ENCODE measurements around the gene SERINC2. TPM values are rescaled to one million over a fixed set of nuclear protein-coding genes. Genes with fewer than 3 reads are reported as not detected.

SERINC2 gene
- total and polyA plus RNA-seq, 2 experiments from 2014 or later: 20.5 to 23.3 TPM

DNA sequence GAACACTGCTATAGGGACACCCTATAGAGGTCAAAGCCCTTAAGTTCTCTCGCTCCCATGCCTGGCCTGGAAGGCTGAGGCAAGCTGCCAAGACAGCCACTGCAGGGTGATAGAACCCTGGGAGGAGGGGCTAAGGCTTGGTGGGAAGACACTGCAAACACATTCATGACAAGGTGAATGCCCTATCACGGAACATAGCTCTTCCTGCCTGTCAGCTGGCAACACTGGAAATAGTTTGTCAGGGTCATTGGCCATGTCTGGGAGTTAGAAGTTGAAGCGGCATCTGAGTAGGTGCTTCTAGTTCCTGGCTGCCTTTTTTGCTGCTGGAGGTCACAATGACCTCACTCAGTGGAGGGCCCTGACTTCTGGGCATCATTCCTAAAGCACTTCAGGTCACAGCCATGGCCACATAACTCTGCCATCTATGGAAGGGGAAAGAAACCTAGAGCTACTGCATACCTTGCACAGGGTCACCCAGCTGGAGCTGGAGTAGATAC lies 44.4 kb upstream of the SERINC2 start (continued):
- TF ChIP-seq, protein P1, sequence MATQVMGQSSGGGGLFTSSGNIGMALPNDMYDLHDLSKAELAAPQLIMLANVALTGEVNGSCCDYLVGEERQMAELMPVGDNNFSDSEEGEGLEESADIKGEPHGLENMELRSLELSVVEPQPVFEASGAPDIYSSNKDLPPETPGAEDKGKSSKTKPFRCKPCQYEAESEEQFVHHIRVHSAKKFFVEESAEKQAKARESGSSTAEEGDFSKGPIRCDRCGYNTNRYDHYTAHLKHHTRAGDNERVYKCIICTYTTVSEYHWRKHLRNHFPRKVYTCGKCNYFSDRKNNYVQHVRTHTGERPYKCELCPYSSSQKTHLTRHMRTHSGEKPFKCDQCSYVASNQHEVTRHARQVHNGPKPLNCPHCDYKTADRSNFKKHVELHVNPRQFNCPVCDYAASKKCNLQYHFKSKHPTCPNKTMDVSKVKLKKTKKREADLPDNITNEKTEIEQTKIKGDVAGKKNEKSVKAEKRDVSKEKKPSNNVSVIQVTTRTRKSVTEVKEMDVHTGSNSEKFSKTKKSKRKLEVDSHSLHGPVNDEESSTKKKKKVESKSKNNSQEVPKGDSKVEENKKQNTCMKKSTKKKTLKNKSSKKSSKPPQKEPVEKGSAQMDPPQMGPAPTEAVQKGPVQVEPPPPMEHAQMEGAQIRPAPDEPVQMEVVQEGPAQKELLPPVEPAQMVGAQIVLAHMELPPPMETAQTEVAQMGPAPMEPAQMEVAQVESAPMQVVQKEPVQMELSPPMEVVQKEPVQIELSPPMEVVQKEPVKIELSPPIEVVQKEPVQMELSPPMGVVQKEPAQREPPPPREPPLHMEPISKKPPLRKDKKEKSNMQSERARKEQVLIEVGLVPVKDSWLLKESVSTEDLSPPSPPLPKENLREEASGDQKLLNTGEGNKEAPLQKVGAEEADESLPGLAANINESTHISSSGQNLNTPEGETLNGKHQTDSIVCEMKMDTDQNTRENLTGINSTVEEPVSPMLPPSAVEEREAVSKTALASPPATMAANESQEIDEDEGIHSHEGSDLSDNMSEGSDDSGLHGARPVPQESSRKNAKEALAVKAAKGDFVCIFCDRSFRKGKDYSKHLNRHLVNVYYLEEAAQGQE (IDR thresholded peaks at IDR 0.05; ENCODE audit: unreplicated experiment): no peak

DNA sequence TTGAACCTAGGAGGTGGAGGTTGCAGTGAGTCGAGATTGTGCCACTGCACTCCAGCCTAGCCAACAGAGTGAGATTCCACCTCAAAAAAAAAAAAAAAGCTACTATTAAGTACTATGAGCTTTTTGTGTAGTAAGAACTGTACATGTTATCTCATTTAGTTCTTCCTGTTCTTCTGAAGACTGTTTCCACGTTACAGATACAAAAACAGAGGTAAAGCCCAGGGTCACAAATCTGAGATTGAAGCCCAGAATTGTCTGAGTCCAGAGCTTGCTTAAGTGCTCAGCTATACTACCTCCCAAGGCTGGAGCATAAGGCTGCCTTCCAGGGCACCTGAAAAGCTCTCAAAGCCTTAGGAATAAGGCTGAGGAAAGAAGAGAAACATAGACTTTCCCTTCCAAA lies 43.0 kb upstream of the SERINC2 start:
- Histone ChIP-seq H3K79me2 (replicated peaks; ENCODE audit: insufficient read depth) (no peaks in the 10 kb centered on the region), H3K27ac (ENCODE audit: low read depth) (no peak overlapping the region), H3K4me1 (ENCODE audit: insufficient read depth) (peaks cover 37% of the 10 kb centered on the region), H3F3A (replicated peaks; ENCODE audit: low read depth) (peaks cover 18% of the 10 kb centered on the region; the same call in 1 of the 2 replicates), H2AFZ (no peak overlapping the region), H3K4me2 (no peak overlapping the region), H3K36me3 (ENCODE audit: insufficient read depth) (no peaks in the 10 kb centered on the region), H3K9me2 (ENCODE audit: insufficient read depth) (no peaks in the 10 kb centered on the region), H4K20me1 (replicated peaks; ENCODE audit: insufficient read depth) (no peaks in the 10 kb centered on the region; the same call in 1 of the 2 replicates), H3K4me3 (no peak overlapping the region), H3K27me3 (ENCODE audit: insufficient read depth) (no peaks in the 10 kb centered on the region)
- DNase-seq (ENCODE audit: low spot score) (no peak), ATAC-seq (no peak)
- H3K36me3 Mint-ChIP-seq (ENCODE audit: low read depth): peaks cover 18% of the 10 kb centered on the region
- H3K27me3 Mint-ChIP-seq (ENCODE audit: insufficient read depth, low read depth, poor library complexity): peaks cover 17% of the 10 kb centered on the region
- peaks cover 53% of the 10 kb centered on the region for H3K4me1 Mint-ChIP-seq
- H3K27ac Mint-ChIP-seq: no peak overlapping the region
- H3K4me3 Mint-ChIP-seq: no peak overlapping the region
- H3K9me3 Mint-ChIP-seq: no peaks in the 10 kb centered on the region
- TF ChIP-seq JUNB (IDR thresholded peaks at IDR 0.05; ENCODE audit: unreplicated experiment) (no peak), STAT1 (IDR thresholded peaks at IDR 0.05; ENCODE audit: unreplicated experiment) (no peak), EZH2phosphoT487 (IDR thresholded peaks at IDR 0.05; ENCODE audit: unreplicated experiment) (no peak), POLR2AphosphoS5 (IDR thresholded peaks at IDR 0.05; ENCODE audit: low read depth) (no peak), EZH2 (IDR thresholded peaks at IDR 0.05; ENCODE audit: low read depth, unreplicated experiment) (no peak), ZNF114 (CRISPR knock-in tag; IDR thresholded peaks at IDR 0.05) (no peak), CREB1 (CRISPR knock-in tag; IDR thresholded peaks at IDR 0.05; ENCODE audit: low read depth) (no peak)
- TF ChIP-seq, protein P2, sequence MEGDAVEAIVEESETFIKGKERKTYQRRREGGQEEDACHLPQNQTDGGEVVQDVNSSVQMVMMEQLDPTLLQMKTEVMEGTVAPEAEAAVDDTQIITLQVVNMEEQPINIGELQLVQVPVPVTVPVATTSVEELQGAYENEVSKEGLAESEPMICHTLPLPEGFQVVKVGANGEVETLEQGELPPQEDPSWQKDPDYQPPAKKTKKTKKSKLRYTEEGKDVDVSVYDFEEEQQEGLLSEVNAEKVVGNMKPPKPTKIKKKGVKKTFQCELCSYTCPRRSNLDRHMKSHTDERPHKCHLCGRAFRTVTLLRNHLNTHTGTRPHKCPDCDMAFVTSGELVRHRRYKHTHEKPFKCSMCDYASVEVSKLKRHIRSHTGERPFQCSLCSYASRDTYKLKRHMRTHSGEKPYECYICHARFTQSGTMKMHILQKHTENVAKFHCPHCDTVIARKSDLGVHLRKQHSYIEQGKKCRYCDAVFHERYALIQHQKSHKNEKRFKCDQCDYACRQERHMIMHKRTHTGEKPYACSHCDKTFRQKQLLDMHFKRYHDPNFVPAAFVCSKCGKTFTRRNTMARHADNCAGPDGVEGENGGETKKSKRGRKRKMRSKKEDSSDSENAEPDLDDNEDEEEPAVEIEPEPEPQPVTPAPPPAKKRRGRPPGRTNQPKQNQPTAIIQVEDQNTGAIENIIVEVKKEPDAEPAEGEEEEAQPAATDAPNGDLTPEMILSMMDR (conservative IDR thresholded peaks at IDR 0.05; ENCODE audit: low read depth in 2 of 2): no peak
- TF ChIP-seq, protein P1 (IDR thresholded peaks at IDR 0.05; ENCODE audit: unreplicated experiment): no peak
- TF ChIP-seq, protein P3, sequence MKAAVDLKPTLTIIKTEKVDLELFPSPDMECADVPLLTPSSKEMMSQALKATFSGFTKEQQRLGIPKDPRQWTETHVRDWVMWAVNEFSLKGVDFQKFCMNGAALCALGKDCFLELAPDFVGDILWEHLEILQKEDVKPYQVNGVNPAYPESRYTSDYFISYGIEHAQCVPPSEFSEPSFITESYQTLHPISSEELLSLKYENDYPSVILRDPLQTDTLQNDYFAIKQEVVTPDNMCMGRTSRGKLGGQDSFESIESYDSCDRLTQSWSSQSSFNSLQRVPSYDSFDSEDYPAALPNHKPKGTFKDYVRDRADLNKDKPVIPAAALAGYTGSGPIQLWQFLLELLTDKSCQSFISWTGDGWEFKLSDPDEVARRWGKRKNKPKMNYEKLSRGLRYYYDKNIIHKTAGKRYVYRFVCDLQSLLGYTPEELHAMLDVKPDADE (IDR thresholded peaks at IDR 0.05): no peak

All from GM23338 (cell line).